ENCODE measurements around the gene SCCPDH.

Gene SCCPDH

GRCh38 chr1:246785494-246786111 is 61.4 kb downstream of the SCCPDH start:
- no peak for DNase-seq (ENCODE audit: low read depth in 2 of 2)

DNA sequence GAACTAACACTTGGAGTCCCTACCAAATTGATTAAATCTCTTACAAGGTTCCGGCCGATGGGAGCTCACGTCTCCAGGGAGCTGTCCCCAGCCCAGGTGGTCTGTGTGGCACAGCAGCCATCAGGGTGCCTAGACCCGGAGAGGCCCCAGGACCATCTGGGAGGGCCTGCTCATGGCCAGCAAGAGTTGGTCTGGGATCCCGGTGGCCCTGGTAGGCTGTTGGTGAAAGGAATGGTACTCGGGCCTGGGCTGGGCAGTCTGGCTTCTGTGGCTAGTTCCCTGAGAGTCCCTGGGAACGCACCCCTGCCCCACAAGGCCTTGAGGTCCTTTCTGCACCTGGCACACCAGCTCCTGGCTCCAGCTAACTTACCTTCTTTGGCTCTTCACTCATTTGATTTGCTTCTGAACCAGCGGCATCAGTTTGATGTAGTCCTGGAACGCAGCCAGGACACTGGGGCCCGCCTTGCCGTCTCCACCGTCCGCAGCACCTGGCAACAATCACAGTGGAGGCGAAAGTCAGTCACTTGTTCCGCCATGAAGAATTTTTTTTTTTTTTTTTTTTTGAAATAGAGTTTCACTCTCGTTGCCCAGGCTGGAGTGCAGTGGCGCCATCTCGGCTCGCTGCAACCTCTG is 62.5 kb downstream of the SCCPDH start:
- DNase-seq (ENCODE audit: low read depth in 2 of 2): no peak

GRCh38 chr1:246787781-246788513 is 63.7 kb downstream of the SCCPDH start:
- DNase-seq (ENCODE audit: low read depth in 2 of 2): no peak

DNA sequence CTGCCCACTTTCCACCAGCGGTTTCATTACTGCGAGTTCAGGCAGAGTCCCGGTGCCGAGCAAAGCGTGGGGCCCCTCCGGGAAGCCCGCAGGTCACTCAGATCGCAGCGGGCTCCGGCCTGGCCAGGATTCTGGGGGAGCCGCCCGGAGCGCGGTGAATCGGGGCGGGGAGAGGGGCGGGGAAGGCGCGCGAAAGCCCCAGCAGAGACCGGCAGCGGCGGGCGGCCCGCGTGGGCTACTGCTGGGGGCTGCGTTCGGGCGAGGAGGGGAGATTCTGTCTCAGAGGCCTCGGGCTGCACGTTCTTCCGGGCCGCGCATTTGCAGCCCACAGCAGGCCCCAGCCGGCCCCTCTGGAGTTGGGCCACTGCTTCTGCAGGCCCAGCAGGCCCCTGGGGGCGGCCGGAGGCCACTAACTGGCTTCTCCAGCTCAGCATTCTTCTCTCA is 64.7 kb downstream of the SCCPDH start:
- DNase-seq (ENCODE audit: low read depth in 2 of 2): no peak

DNA sequence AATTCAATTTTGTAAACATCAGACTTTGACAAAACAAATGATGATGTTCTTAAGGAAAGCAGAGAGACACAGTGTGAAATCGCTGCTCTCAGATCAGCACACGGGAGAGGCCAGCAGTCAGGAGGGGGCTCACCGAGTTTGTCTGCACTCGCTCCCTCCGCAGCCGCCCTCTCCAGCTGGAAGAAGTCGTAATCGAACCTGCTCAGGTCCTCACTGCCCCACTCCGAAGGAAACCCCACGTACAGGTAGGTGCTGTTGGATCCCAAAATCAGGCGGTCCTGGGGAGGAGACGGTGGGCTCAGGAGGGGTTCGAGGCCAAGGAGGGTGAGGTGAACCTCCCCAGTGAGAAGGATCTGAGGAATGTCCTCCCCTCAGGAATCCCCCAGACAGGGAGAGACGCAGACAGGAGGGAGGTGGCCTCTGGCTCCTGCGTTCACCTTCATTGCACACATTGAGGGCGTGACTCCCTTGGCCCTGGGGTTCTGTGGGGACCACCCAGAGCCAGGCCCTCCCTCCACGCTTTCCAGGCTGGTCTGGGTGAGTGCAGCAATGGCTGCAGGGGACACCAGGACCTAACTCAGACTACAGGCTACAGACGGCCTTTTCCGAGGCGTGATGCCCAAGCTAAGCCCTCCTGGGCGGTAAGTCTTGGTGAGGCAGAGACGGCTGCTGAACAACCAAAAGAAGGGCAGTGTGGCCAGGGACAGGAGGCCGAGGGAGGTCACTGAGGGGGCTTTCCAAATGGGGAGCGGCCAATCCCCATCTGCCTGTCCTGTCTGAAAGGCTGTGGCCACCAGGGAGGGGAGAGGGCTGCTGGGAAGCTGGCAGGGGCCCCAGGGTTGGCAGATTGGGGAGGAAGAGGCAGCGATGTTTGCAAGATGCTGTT is 65.5 kb downstream of the SCCPDH start:
- no peak for DNase-seq (ENCODE audit: low read depth in 2 of 2)

GRCh38 chr1:246790364-246790763 is 66.2 kb downstream of the SCCPDH start:
- no peak for DNase-seq (ENCODE audit: low read depth in 2 of 2)

DNA sequence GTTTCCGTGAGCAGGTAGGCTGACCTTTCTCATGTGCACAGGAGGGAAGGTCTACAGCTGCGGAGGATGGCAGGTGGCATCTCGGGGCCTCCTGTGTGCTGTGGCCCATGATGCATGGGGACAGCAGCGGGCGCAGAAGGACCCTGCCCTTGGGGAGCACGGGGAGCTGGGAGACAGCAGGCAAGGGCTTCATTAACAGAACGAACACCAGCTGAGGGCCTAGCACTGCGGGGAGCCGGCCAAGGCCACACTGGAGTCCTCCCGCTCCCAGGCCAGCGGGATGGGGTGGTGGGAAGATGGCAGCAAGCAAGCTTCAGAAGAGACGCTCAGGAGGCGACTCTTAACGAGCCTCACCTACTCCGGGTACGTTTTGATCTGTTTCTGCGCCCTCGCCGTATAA is 66.6 kb downstream of the SCCPDH start:
- DNase-seq (ENCODE audit: low read depth in 2 of 2): no peak

DNA sequence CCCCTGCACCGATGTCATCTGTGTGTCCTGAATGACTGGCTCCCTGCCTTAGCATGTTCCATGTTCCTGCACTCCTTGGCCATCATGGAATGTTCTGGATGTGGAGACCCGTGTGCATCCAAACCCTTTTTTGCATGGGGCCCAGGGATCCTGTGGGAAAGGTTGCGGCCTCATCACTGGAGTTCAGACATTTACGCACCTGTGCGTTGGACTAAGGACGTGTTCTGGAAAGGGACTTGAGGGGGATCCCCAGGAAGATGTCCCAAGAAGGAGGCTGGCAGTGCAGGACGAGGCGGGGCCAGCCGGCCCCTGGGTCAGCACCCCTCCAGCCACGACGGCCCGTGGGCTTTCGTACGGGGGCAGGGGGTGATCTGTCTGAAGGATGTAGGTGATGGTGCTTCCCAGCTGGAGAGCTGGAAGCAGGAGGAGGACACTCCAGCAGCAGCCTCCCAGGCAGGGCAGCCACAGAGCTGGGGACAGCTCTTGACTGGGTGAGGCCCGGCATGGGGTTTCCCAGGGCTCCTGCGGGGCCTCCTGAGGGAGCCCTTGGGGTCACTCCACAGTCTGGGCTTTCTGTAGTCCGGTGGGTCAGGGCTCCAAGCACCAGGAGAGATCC is 67.2 kb downstream of the SCCPDH start:
- no peak for DNase-seq (ENCODE audit: low read depth in 2 of 2)

GRCh38 chr1:246792603-246793002 is 68.4 kb downstream of the SCCPDH start:
- no peak for DNase-seq (ENCODE audit: low read depth in 2 of 2)

DNA sequence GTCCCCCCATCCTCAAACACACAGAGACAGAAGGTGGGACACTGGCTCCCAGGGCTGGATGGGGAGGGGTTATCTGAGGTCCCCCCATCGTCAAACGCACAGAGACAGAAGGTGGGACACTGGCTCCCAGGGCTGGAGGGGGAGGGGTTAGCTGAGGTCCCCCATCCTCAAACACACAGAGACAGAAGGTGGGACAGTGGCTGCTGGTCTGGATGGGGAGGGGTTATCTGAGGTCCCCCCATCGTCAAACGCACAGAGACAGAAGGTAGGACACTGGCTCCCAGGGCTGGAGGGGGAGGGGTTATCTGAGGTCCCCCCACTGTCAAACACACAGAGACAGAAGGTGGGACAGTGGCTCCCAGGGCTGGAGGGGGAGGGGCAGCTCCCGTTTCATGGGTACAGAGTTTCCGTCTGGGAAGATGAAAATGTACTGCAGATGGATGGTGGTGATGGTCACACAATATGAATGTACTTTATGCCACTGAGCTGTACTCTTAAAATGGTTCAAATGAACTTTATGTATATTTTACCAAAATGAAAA is 69.2 kb downstream of the SCCPDH start:
- DNase-seq (ENCODE audit: low read depth in 2 of 2): no peak

DNA sequence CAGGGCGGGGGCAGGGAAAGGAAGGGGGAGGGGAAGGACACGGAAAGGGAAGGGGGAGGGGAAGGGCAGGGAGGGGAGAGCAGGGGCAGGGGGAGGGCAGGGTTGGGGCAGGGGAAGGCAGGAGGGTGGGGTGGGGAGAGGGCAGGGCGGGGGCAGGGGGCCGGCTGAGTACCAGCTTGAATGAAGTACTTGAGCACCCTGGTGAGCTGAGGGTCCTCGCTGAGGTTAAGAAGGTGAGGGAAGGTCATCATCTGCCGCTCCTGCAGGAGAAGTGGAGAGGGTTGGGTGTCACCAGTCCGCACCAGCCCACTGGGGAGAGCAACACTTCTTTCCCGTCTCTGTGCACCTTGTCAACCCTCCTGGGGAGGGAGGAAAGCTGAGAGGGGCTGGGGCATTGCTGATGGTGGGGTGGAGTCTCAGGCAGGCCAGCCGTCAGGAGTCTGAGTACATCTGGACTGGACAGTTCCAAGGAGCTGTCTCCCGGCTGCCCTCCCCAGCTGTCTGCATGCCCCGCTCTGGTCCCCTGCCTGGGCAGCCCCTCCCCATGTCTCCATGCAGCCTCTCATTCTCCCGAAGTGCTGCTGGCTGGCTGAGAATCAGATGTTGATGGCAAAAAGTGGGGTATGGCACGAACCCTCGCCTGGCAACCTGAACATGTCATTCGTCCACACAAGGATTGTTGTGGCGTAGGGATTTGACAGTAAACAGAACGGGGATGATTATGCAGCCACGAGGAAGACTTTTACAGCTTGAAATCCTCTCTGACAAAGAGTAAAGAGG is 70.0 kb downstream of the SCCPDH start:
- no peak for DNase-seq (ENCODE audit: low read depth in 2 of 2)

GRCh38 chr1:246794828-246795671 is 70.8 kb downstream of the SCCPDH start:
- no peak for DNase-seq (ENCODE audit: low read depth in 2 of 2)

DNA sequence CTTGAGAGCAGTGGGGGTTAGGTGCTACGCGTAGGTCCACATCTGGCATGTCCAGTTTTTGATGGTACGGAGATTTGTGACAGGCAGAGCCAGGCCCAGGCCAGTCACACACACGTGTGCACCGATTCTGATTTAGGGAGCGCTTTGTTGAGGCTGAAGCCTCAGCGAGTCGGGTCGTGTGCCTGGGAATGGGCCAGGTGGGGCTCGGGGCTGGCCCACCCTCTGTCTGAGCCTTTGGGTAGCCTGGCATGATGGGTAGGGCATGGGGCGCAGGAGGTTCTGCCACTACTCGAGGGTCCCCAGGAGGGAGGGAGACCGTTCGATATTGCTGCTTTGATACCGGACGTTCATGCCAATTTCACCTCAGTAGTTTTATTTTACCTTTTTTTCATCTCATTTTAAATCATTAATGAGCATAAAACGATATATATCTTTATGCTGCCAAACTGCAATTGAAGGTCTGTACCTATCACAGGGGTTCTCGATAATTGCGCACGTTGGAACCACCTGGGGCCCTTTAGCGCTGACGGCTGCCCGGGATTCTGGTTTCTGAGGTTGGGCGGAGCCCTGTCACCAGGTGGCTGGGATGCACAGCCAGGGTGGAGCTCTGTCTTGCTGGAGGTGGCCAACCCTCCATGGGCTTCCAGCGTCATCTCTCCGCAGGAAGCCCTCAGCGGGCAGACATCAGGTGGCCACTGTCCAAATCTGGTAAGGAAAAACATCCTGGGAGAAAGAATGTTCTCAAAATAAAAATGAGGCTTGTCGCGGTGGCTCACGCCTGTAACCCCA is 71.9 kb downstream of the SCCPDH start:
- DNase-seq (ENCODE audit: low read depth in 2 of 2): no peak

GRCh38 chr1:246797157-246797556 is 72.9 kb downstream of the SCCPDH start:
- DNase-seq (ENCODE audit: low read depth in 2 of 2): no peak

GRCh38 chr1:246797597-246797996 is 73.4 kb downstream of the SCCPDH start:
- no peak for DNase-seq (ENCODE audit: low read depth in 2 of 2)

DNA sequence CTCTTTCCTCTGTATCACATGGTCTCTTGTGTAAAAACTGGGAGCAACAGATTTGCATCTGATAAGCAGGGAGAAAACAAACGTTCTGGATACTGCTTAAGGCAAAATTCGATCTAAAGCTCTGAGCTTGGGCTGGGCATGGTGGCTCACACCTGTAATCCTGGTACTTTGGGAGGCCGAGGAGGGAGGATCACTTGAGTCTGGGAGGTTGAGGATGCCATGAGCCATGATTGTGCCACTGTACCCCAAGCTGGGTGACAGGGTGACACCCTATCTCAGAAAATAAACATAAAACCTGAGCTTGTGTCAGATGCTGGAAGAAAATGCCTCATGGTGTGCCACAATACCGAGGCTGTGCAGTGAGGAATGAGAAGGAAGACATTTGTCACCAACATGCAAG is 73.9 kb downstream of the SCCPDH start:
- DNase-seq (ENCODE audit: low read depth in 2 of 2): no peak

GRCh38 chr1:246798606-246799496 is 74.6 kb downstream of the SCCPDH start:
- DNase-seq (ENCODE audit: low read depth in 2 of 2): no peak

DNA sequence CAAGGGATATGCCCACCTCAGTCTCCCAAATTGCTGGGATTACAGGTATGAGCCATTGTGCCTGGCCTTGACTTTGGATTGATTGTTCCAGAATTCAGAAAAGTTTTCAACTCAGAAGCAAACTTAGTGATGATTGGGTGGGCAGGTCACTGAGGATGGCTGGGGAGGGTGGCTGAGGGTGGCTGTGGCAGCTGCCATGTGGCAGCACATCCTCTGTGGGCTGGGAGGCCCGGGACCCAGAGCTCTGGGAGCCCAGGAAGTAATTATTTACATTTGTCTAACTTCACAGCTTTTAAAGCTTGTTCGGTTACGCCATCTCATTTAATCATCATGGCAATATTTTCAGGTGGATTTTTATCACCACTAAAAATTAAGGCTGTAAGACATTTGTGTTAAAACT is 76.1 kb downstream of the SCCPDH start:
- no peak for DNase-seq (ENCODE audit: low read depth in 2 of 2)
